ENCODE data around the gene PRLH.

PRLH gene

GRCh38 chr2:237566401-237567235, at the start of gene PRLH:
TSS of gene PRLH (plus strand) at chr2:237566574. CDS start at chr2:237566574, 0 bp downstream.
- DNase-seq = no peak

GRCh38 chr2:237517163-237517562, 49.2 kb upstream of the PRLH start:
- DNase-seq = no peak

- no peak for DNase-seq
Measured at GRCh38 chr2:237517990-237518389, 48.4 kb upstream of the PRLH start.

- DNase-seq = no peak
Measured at GRCh38 chr2:237519506-237520245, 46.7 kb upstream of the PRLH start.

GRCh38 chr2:237520290-237520689, 46.1 kb upstream of the PRLH start:
- DNase-seq = no peak

GRCh38 chr2:237524631-237525030, 41.7 kb upstream of the PRLH start:
- DNase-seq = no peak

GRCh38 chr2:237525559-237526157, 40.7 kb upstream of the PRLH start:
- DNase-seq = no peak

- no peak for DNase-seq
Measured at GRCh38 chr2:237527233-237527632, 39.1 kb upstream of the PRLH start.

- no peak for DNase-seq
Measured at GRCh38 chr2:237527766-237528165, 38.6 kb upstream of the PRLH start.

GRCh38 chr2:237529452-237530402, 36.6 kb upstream of the PRLH start:
- no peak for DNase-seq

- no peak for DNase-seq
Measured at GRCh38 chr2:237530472-237531433, 35.6 kb upstream of the PRLH start.

GRCh38 chr2:237532160-237532559, 34.2 kb upstream of the PRLH start:
- no peak for DNase-seq

GRCh38 chr2:237533668-237534161, 32.7 kb upstream of the PRLH start:
- no peak for DNase-seq

GRCh38 chr2:237534380-237534779, 32.0 kb upstream of the PRLH start:
- DNase-seq = no peak

- no peak for DNase-seq
Measured at GRCh38 chr2:237535385-237536082, 30.8 kb upstream of the PRLH start.

- no peak for DNase-seq
Measured at GRCh38 chr2:237536083-237536415, 30.3 kb upstream of the PRLH start.

GRCh38 chr2:237536617-237537016, 29.8 kb upstream of the PRLH start:
- no peak for DNase-seq

GRCh38 chr2:237538001-237538720, 28.2 kb upstream of the PRLH start:
- DNase-seq = no peak

- no peak for DNase-seq
Measured at GRCh38 chr2:237538901-237539300, 27.5 kb upstream of the PRLH start.

- DNase-seq = no peak
Measured at GRCh38 chr2:237539681-237540080, 26.7 kb upstream of the PRLH start.
